HEK293 (cell line): ENCODE results near the gene SEMA4D.

Experiments
- ZBTB17 ChIP-seq: fragments of 450-650 bp; formaldehyde crosslinking; IDR thresholded peaks from 2 replicates; pipeline ENCODE4 v1.5.1; 2016; ENCODE audit warnings: missing biosample characterization, missing genetic modification characterization
- ZEB2 ChIP-seq: fragments of 450-650 bp; formaldehyde crosslinking; IDR thresholded peaks from 2 replicates; pipeline ENCODE4 v1.5.1; 2016; ENCODE audit warnings: missing biosample characterization, missing genetic modification characterization
- ZNF24 ChIP-seq: fragments of 450-650 bp; formaldehyde crosslinking; IDR thresholded peaks from 2 replicates; pipeline ENCODE4 v1.5.1; 2016; ENCODE audit warnings: missing biosample characterization, missing genetic modification characterization
- TF ChIP-seq, protein P1 (sequence below): fragments of 450-650 bp; formaldehyde crosslinking; IDR thresholded peaks from 2 replicates; pipeline ENCODE4 v1.5.1; 2016; ENCODE audit warnings: missing biosample characterization, missing genetic modification characterization

DNA sequence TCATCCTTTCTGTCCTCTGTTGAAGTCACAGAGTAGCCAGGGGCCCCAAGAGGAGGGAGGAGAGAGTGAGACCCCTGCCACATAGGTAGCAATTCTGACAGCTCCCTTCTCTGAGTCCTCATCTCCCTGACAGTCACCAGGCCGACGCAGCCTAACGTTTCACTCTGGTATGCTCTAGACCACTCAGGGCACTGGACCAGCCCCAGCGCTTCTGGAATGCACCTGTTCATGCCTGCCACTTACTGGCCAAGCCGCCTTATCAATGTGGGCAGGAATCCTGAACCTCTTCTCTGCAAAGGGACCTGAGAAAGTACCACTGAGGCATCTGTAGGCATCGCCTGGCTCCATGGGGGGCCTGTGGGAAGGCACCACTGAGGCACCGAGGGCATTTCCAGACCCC, 129.4 kb downstream of the SEMA4D start:
- no peak for TF ChIP-seq ZNF24 (tag by site-specific recombination)
- TF ChIP-seq, protein P1, sequence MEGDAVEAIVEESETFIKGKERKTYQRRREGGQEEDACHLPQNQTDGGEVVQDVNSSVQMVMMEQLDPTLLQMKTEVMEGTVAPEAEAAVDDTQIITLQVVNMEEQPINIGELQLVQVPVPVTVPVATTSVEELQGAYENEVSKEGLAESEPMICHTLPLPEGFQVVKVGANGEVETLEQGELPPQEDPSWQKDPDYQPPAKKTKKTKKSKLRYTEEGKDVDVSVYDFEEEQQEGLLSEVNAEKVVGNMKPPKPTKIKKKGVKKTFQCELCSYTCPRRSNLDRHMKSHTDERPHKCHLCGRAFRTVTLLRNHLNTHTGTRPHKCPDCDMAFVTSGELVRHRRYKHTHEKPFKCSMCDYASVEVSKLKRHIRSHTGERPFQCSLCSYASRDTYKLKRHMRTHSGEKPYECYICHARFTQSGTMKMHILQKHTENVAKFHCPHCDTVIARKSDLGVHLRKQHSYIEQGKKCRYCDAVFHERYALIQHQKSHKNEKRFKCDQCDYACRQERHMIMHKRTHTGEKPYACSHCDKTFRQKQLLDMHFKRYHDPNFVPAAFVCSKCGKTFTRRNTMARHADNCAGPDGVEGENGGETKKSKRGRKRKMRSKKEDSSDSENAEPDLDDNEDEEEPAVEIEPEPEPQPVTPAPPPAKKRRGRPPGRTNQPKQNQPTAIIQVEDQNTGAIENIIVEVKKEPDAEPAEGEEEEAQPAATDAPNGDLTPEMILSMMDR, result no peak
- TF ChIP-seq ZBTB17 (tag by site-specific recombination), result no peak
- no peak for TF ChIP-seq ZEB2 (tag by site-specific recombination)
